Nucleus accumbens (tissue), 56 donors: ENCODE results near the gene TXNL4A.

Experiments
- DNase-seq, 56 donors: peaks; one replicate each; lab custom pipeline; 2025; lab: John Stamatoyannopoulos, UW

The TXNL4A gene

GRCh38 chr18:79923896-79924585 lies 64.3 kb downstream of the TXNL4A start:
- no peak for DNase-seq

- DNase-seq, result no peak
Observed at GRCh38 chr18:79922971-79923411, 65.4 kb downstream of the TXNL4A start.

- no peak for DNase-seq
Observed at GRCh38 chr18:79921984-79922965, 66.1 kb downstream of the TXNL4A start.
